GM19455 (cell line): ENCODE results near the gene DDAH2.

Experiments used
- ATAC-seq: cut with Tn5 transposase; IDR thresholded peaks from one replicate; pipeline ENCODE4 v1.9.1; 2021; ENCODE audit not compliant: unreplicated experiment

DDAH2 gene

GRCh38 chr6:31691564-31692108, 37.5 kb downstream of the DDAH2 start:
- no peak for ATAC-seq

GRCh38 chr6:31691078-31691463, 38.0 kb downstream of the DDAH2 start:
- ATAC-seq = no peak

GRCh38 chr6:31690231-31691077, 38.6 kb downstream of the DDAH2 start:
- no peak for ATAC-seq

GRCh38 chr6:31689249-31690110, 39.6 kb downstream of the DDAH2 start:
- ATAC-seq = no peak

GRCh38 chr6:31687860-31688693, 41.0 kb downstream of the DDAH2 start:
- no peak for ATAC-seq

GRCh38 chr6:31687321-31687720, 41.8 kb downstream of the DDAH2 start:
- ATAC-seq = no peak

- ATAC-seq = no peak
Measured at GRCh38 chr6:31686483-31686882, 42.6 kb downstream of the DDAH2 start.

- no peak for ATAC-seq
Measured at GRCh38 chr6:31683591-31683990, 45.5 kb downstream of the DDAH2 start.

GRCh38 chr6:31681135-31681671, 47.9 kb downstream of the DDAH2 start:
- ATAC-seq = no peak

GRCh38 chr6:31680226-31681134, 48.6 kb downstream of the DDAH2 start, which contains the start of gene LY6G5C:
TSS of gene LY6G5C (minus strand) at chr6:31681067. CDS start at chr6:31680373, 694 bp downstream.
- ATAC-seq = no peak

- no peak for ATAC-seq
Measured at GRCh38 chr6:31677955-31678354, 51.1 kb downstream of the DDAH2 start.
